Measurements from ENCODE around the gene PBX1. TPM values are rescaled to one million over a fixed set of nuclear protein-coding genes. Genes with fewer than 3 reads are reported as not detected.

PBX1 gene
- total and polyA plus RNA-seq, 10 of the 15 experiments (the other 5 are each of a cell fraction or from before 2014, with no cell fraction given), result 0.05 to 0.28 (median 0.11) TPM; not detected in 5

- ATAC-seq (no peak), DNase-seq (ENCODE audit: low read depth, low spot score) (no peak), FAIRE-seq (no peak)
- Histone ChIP-seq H3K27me3 (replicated peaks in 1 of 2; ENCODE audit: control insufficient read depth in 2 of 2, insufficient read depth in 2 of 2, low read length in 1 of 2) (peaks cover 0 to 3% of the 10 kb centered on the region in 2 experiments; a peak in 2 of 4 replicates), H3K36me3 (ENCODE audit: control insufficient read depth in 2 of 2, insufficient read depth in 2 of 2, low read length in 1 of 2) (no peaks in the 10 kb centered on the region), H3K4me2 (ENCODE audit: control insufficient read depth, insufficient read depth) (no peak overlapping the region), H3K79me2 (ENCODE audit: control insufficient read depth, insufficient read depth, low read length) (no peaks in the 10 kb centered on the region), H4K20me1 (ENCODE audit: control insufficient read depth, insufficient read depth) (no peaks in the 10 kb centered on the region), H3K4me1 (ENCODE audit: control insufficient read depth, insufficient read depth, low read length) (no peaks in the 10 kb centered on the region), H3K27ac (ENCODE audit: control insufficient read depth, insufficient read depth) (no peak overlapping the region), H2AFZ (ENCODE audit: control insufficient read depth, low read depth, low read length) (no peak overlapping the region), H3K9ac (ENCODE audit: control insufficient read depth, insufficient read depth, low read length) (no peak overlapping the region), H3K4me3 (no peak overlapping the region), H3K9me3 (replicated peaks; ENCODE audit: control insufficient read depth, insufficient read depth, low read length) (no peaks in the 10 kb centered on the region)
- ChIA-PET RAD21 (ENCODE audit: unreplicated experiment) (no interaction called here), CTCF (no interaction called here), SMC1A (ENCODE audit: uncharacterized antibody, unreplicated experiment) (no interaction called here), POLR2A (no interaction called here)
- in situ Hi-C loops (cut with MboI), result no loop called here
- intact Hi-C loops (cut with micrococcal nuclease; ENCODE audit: unreplicated experiment), result no loop called here
- BruUV-seq (replicated peaks), result no TSS peak
- 52% methylated on average over 4 of the region's 4 CpGs for WGBS (ENCODE audit: insufficient coverage, insufficient replicate concordance, low lambda C conversion rate, missing lambda C conversion rate)
- TF ChIP-seq SP1 (IDR thresholded peaks at IDR 0.05; ENCODE audit: low read depth, low read length) (no peak), GATAD2B (conservative IDR thresholded peaks at IDR 0.05; ENCODE audit: low read depth) (no peak), CBX3 (IDR thresholded peaks at IDR 0.05; ENCODE audit: borderline replicate concordance, low read depth) (no peak), ZNF687 (IDR thresholded peaks at IDR 0.05) (no peak)
- TF ChIP-seq, protein P1, sequence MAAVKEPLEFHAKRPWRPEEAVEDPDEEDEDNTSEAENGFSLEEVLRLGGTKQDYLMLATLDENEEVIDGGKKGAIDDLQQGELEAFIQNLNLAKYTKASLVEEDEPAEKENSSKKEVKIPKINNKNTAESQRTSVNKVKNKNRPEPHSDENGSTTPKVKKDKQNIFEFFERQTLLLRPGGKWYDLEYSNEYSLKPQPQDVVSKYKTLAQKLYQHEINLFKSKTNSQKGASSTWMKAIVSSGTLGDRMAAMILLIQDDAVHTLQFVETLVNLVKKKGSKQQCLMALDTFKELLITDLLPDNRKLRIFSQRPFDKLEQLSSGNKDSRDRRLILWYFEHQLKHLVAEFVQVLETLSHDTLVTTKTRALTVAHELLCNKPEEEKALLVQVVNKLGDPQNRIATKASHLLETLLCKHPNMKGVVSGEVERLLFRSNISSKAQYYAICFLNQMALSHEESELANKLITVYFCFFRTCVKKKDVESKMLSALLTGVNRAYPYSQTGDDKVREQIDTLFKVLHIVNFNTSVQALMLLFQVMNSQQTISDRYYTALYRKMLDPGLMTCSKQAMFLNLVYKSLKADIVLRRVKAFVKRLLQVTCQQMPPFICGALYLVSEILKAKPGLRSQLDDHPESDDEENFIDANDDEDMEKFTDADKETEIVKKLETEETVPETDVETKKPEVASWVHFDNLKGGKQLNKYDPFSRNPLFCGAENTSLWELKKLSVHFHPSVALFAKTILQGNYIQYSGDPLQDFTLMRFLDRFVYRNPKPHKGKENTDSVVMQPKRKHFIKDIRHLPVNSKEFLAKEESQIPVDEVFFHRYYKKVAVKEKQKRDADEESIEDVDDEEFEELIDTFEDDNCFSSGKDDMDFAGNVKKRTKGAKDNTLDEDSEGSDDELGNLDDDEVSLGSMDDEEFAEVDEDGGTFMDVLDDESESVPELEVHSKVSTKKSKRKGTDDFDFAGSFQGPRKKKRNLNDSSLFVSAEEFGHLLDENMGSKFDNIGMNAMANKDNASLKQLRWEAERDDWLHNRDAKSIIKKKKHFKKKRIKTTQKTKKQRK (IDR thresholded peaks at IDR 0.05; ENCODE audit: low read depth, low read length), result no peak
Observed at GRCh38 chr1:164557270-164557669, 1.7 kb upstream of the PBX1 start.
